ENCODE data around the gene OSBPL1A. TPM values are rescaled to one million over a fixed set of nuclear protein-coding genes. Genes with fewer than 3 reads are reported as not detected.
A peak's percentile ranks its signal among the peaks of the same experiment; 100 is the strongest.

Gene OSBPL1A
- total RNA-seq, 1 donor from 2014 or later: 42.0 TPM

- Histone ChIP-seq H3K36me3 (peaks cover 6% of the 10 kb centered on the region), H3K4me3 (no peak overlapping the region), H3K27me3 (no peaks in the 10 kb centered on the region), H3K4me1 (peaks cover 11% of the 10 kb centered on the region), H3K9me3 (no peaks in the 10 kb centered on the region), H3K27ac (no peak overlapping the region)
- intact Hi-C loops (cut with DNase I): no loop called here
- DNase-seq: no peak
- no peak for ATAC-seq
- no peak for TF ChIP-seq CTCF (IDR thresholded peaks at IDR 0.05)
These were observed 163.3 kb downstream of the OSBPL1A start for GRCh38 chr18:24234330-24234729.

GRCh38 chr18:24232800-24233199 is 164.8 kb downstream of the OSBPL1A start:
- Histone ChIP-seq H3K4me3 (no peak overlapping the region), H3K27ac (no peak overlapping the region), H3K4me1 (peaks cover 11% of the 10 kb centered on the region)

GRCh38 chr18:24231773-24232735 is 165.6 kb downstream of the OSBPL1A start:
- Histone ChIP-seq H3K4me3 (no peak overlapping the region), H3K9me3 (no peaks in the 10 kb centered on the region), H3K4me1 (peaks cover 11% of the 10 kb centered on the region), H3K27ac (no peak overlapping the region), H3K27me3 (no peaks in the 10 kb centered on the region), H3K36me3 (no peaks in the 10 kb centered on the region)
- intact Hi-C loops (cut with DNase I): no loop called here
- DNase-seq (no peak), ATAC-seq (peak; percentile 45)
- TF ChIP-seq CTCF (IDR thresholded peaks at IDR 0.05): no peak

More at GRCh38 chr18:24232800-24233199, 164.8 kb downstream of the OSBPL1A start:
- H3K9me3 ChIP-seq: no peaks in the 10 kb centered on the region
- H3K27me3 ChIP-seq: no peaks in the 10 kb centered on the region
- peaks cover 5% of the 10 kb centered on the region for H3K36me3 ChIP-seq
- DNase-seq (no peak), ATAC-seq (no peak)
- intact Hi-C loops (cut with DNase I): no loop called here
- no peak for TF ChIP-seq CTCF (IDR thresholded peaks at IDR 0.05)

- no peak for ATAC-seq
- Histone ChIP-seq H3K4me3 (no peak overlapping the region), H3K27me3 (no peaks in the 10 kb centered on the region), H3K4me1 (peaks cover 11% of the 10 kb centered on the region), H3K27ac (no peak overlapping the region), H3K36me3 (no peaks in the 10 kb centered on the region), H3K9me3 (no peaks in the 10 kb centered on the region)
- intact Hi-C loops (cut with DNase I): no loop called here
- TF ChIP-seq CTCF (IDR thresholded peaks at IDR 0.05): no peak
- no peak for DNase-seq
These were observed 166.9 kb downstream of the OSBPL1A start for GRCh38 chr18:24230766-24231165.

- Histone ChIP-seq H3K4me1 (peaks cover 11% of the 10 kb centered on the region), H3K9me3 (no peaks in the 10 kb centered on the region), H3K27me3 (no peaks in the 10 kb centered on the region), H3K36me3 (peaks cover 14% of the 10 kb centered on the region), H3K4me3 (no peak overlapping the region), H3K27ac (no peak overlapping the region)
- TF ChIP-seq CTCF (IDR thresholded peaks at IDR 0.05): no peak
- intact Hi-C loops (cut with DNase I): no loop called here
- DNase-seq: no peak
- no peak for ATAC-seq
These were observed 169.0 kb downstream of the OSBPL1A start for GRCh38 chr18:24228667-24229041.
